Fibroblast of pulmonary artery (primary cell): ENCODE data around the gene CGREF1.

Experiments
- DNase-seq: peaks from one replicate; pipeline ENCODE4 v3.0.0-alpha.2; 2010; ENCODE audit warnings: low read depth
- H3K4me3 ChIP-seq: replicated peaks from 2 replicates; pipeline ENCODE4 v1.5.1; 2011; ENCODE audit warnings: low read depth, mild to moderate bottlenecking, control low read depth, low read length, moderate library complexity
- TF ChIP-seq, protein P1 (sequence below): IDR thresholded peaks from 2 replicates; pipeline ENCODE4 v1.5.1; 2011; ENCODE audit warnings: mild to moderate bottlenecking, control low read depth, low read length, inconsistent platforms; ENCODE audit errors: missing control alignments

The CGREF1 gene

DNA sequence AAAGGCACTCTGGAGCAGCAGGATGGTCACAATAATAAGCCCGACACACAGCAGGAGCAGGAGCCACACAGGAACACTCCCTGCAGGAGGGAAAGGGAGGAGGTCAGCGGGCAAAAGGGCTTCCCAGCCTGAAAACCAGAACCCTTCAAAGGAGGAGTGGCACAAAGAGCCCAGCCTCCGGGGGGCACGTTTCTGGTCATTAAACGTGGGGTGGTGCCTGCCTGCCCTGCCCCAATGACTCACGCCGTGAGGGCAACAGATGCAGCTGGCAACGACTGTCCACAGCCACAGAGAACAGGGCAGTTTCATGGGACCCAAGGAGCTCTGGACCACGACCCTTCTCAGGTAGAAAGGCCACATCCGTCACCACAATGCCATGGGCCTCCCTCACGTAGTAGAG is 12.5 kb upstream of the CGREF1 start:
- DNase-seq, result no peak
- TF ChIP-seq, protein P1, sequence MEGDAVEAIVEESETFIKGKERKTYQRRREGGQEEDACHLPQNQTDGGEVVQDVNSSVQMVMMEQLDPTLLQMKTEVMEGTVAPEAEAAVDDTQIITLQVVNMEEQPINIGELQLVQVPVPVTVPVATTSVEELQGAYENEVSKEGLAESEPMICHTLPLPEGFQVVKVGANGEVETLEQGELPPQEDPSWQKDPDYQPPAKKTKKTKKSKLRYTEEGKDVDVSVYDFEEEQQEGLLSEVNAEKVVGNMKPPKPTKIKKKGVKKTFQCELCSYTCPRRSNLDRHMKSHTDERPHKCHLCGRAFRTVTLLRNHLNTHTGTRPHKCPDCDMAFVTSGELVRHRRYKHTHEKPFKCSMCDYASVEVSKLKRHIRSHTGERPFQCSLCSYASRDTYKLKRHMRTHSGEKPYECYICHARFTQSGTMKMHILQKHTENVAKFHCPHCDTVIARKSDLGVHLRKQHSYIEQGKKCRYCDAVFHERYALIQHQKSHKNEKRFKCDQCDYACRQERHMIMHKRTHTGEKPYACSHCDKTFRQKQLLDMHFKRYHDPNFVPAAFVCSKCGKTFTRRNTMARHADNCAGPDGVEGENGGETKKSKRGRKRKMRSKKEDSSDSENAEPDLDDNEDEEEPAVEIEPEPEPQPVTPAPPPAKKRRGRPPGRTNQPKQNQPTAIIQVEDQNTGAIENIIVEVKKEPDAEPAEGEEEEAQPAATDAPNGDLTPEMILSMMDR, result no peak
- no peak overlapping the region for H3K4me3 ChIP-seq

DNA sequence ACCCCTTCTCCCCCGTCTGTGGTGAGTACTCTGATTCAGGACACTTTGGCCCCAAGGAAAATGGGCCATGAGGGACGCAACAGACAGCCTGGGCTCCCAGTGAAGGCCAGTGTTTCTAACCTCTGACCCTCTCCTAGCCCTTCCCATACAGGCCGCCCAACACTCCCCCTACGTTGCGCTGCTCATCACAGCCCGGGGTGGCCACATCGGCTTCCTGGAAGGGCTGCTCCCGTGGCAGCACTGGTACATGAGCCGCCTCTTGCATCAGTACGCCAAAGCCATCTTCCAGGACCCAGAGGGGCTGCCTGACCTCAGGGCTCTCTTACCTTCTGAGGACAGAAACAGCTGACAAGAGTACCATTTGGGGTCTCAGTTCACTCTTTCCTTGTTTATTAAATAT is 11.5 kb upstream of the CGREF1 start:
- TF ChIP-seq, protein P1, result no peak
- DNase-seq, result no peak
- no peak overlapping the region for H3K4me3 ChIP-seq

DNA sequence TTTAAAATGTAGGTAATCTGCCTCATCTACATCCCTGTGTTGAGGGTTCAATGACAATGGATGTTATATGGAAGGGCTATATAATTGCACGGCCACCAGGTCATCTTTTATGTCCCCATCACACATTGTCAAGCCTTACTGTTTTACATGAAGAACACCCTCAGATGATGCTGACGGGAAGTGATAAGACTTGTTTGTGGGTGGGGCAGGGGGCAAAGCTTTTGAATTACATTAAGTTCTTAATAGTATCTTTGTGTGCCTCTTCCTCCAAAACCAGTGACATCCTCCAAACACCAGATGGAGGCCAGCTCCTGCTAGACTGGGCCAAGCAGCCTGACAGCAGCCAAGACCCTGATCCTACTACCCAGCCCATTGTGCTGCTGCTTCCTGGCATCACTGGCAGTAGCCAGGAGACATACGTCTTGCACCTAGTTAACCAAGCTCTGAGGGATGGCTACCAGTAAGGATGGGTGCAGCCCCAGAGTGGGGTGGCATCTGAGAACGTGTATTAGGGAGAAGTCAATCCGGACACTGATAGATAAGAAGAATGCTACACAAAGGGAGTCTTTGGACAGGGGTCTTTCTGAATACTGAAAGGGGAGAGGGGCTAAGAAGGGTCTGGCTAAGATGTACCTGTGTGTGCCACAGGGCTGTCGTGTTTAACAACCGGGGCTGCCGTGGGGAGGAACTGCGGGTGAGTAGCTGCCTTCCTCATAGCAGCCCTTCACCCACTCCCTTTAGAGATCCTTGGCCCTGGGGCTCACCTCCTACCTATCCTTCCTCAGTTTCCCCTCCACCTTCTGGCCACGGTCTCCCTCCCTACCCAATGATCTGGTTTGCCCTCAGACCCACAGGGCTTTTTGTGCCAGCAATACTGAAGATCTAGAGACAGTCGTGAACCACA is 10.0 kb upstream of the CGREF1 start:
- TF ChIP-seq, protein P1, result no peak
- no peak overlapping the region for H3K4me3 ChIP-seq
- DNase-seq, result no peak

DNA sequence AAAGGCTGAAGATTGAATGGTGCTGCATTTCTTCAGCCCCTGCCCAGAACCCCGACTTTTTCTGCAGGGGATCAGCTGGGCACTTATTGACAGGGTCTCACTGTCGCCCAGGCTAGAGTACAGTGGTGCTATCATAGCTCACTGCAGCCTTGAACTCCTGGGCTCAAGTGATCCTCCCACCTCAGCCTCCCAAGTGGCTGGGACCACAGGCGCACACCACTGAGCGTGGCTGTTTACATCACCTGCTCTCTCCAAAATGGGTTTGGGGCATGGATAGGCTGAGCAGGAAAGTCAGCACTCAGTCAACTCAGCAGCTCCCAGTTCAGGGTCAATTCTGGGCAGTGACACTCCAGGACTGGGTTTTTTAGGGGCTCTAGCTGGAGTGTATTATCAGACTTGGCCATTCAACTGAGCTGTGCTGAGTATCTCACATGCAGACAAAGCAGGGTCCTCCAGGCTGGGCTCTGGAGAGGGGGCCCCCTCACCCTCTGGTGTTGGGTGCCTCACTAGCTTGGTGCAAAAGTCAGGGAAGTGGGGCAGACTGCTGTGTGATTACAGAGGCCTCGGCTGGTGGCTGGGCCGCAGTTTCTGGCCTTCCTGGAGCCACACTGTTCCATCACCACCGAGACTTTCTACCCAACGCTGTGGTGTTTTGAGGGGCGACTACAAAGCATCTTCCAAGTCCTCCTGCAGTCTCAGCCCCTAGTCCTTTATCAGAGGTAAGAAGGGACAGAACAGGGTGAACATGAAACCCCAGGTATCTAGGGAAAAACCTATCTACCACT is 9.1 kb upstream of the CGREF1 start:
- no peak for DNase-seq
- H3K4me3 ChIP-seq, result no peak overlapping the region
- TF ChIP-seq, protein P1, result no peak

DNA sequence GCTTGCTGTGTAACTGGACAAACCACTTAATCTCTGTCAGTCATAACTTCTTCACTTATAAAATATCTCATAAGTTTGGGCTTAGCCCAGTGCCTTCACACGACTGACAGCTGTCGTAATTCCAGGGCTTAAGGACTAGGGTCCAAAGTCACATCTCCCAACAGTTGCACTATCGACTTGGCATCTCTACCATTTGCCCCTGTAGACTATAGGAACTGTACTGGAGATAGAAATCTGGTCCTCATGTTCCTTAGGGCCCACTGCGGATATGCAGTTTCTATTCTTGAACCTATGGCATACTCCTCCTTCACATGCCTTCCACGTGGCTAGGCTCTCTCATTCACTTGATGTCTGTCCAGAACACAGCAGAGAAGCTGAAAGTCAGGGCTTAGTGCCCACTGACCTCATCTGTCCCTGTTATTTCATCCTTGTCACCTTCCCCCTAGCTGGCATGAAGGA is 7.4 kb upstream of the CGREF1 start:
- no peak overlapping the region for H3K4me3 ChIP-seq
- TF ChIP-seq, protein P1, result no peak
- no peak for DNase-seq

DNA sequence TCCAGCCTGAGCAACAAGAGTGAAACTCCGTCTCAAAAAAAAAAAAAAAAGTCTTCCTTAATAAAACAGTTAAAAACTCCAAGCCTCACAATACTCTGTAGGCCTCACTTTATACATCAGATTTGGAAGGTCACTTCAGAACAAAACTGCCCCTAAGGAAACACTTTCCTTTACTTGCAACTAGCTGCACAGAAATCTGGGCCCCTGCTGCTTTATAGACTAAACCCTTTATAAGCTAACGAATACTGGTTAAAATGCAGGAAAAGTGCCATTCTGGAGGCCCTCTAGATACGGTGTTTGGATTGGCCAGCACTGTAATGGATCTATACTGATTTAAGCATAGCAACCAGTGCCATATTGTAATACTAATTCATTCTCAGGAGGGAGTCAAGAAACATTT is 6.2 kb upstream of the CGREF1 start:
- TF ChIP-seq, protein P1, result no peak
- no peak overlapping the region for H3K4me3 ChIP-seq
- no peak for DNase-seq
